H9 (cell line): Measurements from ENCODE around the gene LRP5. TPM values are rescaled to one million over a fixed set of nuclear protein-coding genes. Genes with fewer than 3 reads are reported as not detected.

ENCODE experiments used
- DNase-seq: peaks from one replicate; pipeline ENCODE4 v3.0.0-alpha.2; 2017
- H2AFZ ChIP-seq: one replicate; pipeline ENCODE4 v1.6.1; 2013; ENCODE audit warnings: mild to moderate bottlenecking, low read length, control low read depth, moderate library complexity
- H2AK5ac ChIP-seq: 2 replicates; pipeline ENCODE4 v1.6.1; 2013; ENCODE audit warnings: low read length, control low read depth, mixed read lengths; ENCODE audit not compliant: insufficient read length
- H2BK120ac ChIP-seq: one replicate; pipeline ENCODE4 v1.6.1; 2013; ENCODE audit warnings: low read depth, mild to moderate bottlenecking, low read length, control low read depth, inconsistent platforms; ENCODE audit not compliant: poor library complexity, severe bottlenecking
- H2BK12ac ChIP-seq: 2 replicates; pipeline ENCODE4 v1.6.1; 2013; ENCODE audit warnings: low read length, control low read depth, mixed read lengths, low read depth; ENCODE audit not compliant: insufficient read length
- H2BK15ac ChIP-seq: 2 replicates; pipeline ENCODE4 v1.6.1; 2013; ENCODE audit warnings: low read depth, low read length, control low read depth
- H2BK20ac ChIP-seq: one replicate; pipeline ENCODE4 v1.6.1; 2013; ENCODE audit warnings: low read depth, mild to moderate bottlenecking, low read length, control low read depth, inconsistent platforms; ENCODE audit not compliant: poor library complexity, severe bottlenecking
- H2BK5ac ChIP-seq: 2 replicates; pipeline ENCODE4 v1.6.1; 2013; ENCODE audit warnings: low read length, control low read depth, mixed read lengths; ENCODE audit not compliant: insufficient read length
- H3K14ac ChIP-seq: 2 replicates; pipeline ENCODE4 v1.6.1; 2013; ENCODE audit warnings: low read length, control low read depth; ENCODE audit not compliant: insufficient read depth
- H3K18ac ChIP-seq: 2 replicates; pipeline ENCODE4 v1.6.1; 2013; ENCODE audit warnings: low read depth, mild to moderate bottlenecking, mixed read lengths, low read length, control low read depth; ENCODE audit not compliant: insufficient read length
- H3K23ac ChIP-seq: 2 replicates; pipeline ENCODE4 v1.6.1; 2013; ENCODE audit warnings: low read length, control low read depth, mixed read lengths, low read depth; ENCODE audit not compliant: insufficient read length
- H3K23me2 ChIP-seq: 2 replicates; pipeline ENCODE4 v1.6.1; 2013; ENCODE audit warnings: low read depth, mild to moderate bottlenecking, mixed read lengths, low read length, control low read depth; ENCODE audit not compliant: insufficient read length, poor library complexity, severe bottlenecking
- H3K27ac ChIP-seq: 2 replicates; pipeline ENCODE4 v1.5.1; 2013; ENCODE audit warnings: low read length, control low read depth, mixed read lengths, low read depth; ENCODE audit not compliant: insufficient read length
- H3K27me3 ChIP-seq: 2 replicates; pipeline ENCODE4 v1.6.1; 2013; ENCODE audit warnings: low read length, control low read depth, inconsistent platforms; ENCODE audit not compliant: insufficient read depth
- H3K4ac ChIP-seq: 2 replicates; pipeline ENCODE4 v1.6.1; 2013; ENCODE audit warnings: low read depth, mild to moderate bottlenecking, control low read depth, inconsistent platforms, low read length, moderate library complexity
- H3K4me1 ChIP-seq: 2 replicates; pipeline ENCODE4 v1.6.1; 2013; ENCODE audit warnings: low read length, control low read depth, inconsistent platforms; ENCODE audit not compliant: insufficient read depth
- H3K4me2 ChIP-seq: 2 replicates; pipeline ENCODE4 v1.6.1; 2013; ENCODE audit warnings: low read length, control low read depth, mixed read lengths; ENCODE audit not compliant: insufficient read length, insufficient read depth
- H3K56ac ChIP-seq: 2 replicates; pipeline ENCODE4 v1.6.1; 2013; ENCODE audit warnings: low read depth, mild to moderate bottlenecking, mixed read lengths, low read length, control low read depth; ENCODE audit not compliant: insufficient read length
- H3K79me1 ChIP-seq: 2 replicates; pipeline ENCODE4 v1.6.1; 2013; ENCODE audit warnings: low read depth, mild to moderate bottlenecking, moderate library complexity, low read length, control low read depth, inconsistent platforms; ENCODE audit not compliant: insufficient read depth, poor library complexity, severe bottlenecking
- H3K79me2 ChIP-seq: 2 replicates; pipeline ENCODE4 v1.6.1; 2013; ENCODE audit warnings: low read length, control low read depth, inconsistent platforms; ENCODE audit not compliant: insufficient read depth
- H3K9ac ChIP-seq: 2 replicates; pipeline ENCODE4 v1.6.1; 2013; ENCODE audit warnings: low read length, control low read depth, mixed read lengths; ENCODE audit not compliant: insufficient read length; ENCODE audit errors: extremely low read depth
- H3K9me3 ChIP-seq: one replicate; pipeline ENCODE4 v1.6.1; 2013; ENCODE audit warnings: low read depth, low read length, inconsistent platforms; ENCODE audit not compliant: control insufficient read depth
- H3T11ph ChIP-seq: one replicate; pipeline ENCODE4 v1.6.1; 2013; ENCODE audit warnings: mild to moderate bottlenecking, low read length, control low read depth, inconsistent platforms
- H4K20me1 ChIP-seq: one replicate; pipeline ENCODE4 v1.6.1; 2013; ENCODE audit not compliant: control insufficient read depth, insufficient read length, insufficient read depth
- H4K5ac ChIP-seq: 2 replicates; pipeline ENCODE4 v1.6.1; 2013; ENCODE audit warnings: low read depth, mild to moderate bottlenecking, mixed read lengths, low read length, control low read depth; ENCODE audit not compliant: insufficient read length
- H4K8ac ChIP-seq: replicated peaks from 2 replicates; pipeline ENCODE4 v1.6.1; 2013; ENCODE audit warnings: low read length, control low read depth, mixed read lengths, low read depth; ENCODE audit not compliant: insufficient read length
- H4K91ac ChIP-seq: 2 replicates; pipeline ENCODE4 v1.6.1; 2013; ENCODE audit warnings: low read depth, mild to moderate bottlenecking, moderate library complexity, mixed read lengths, low read length, control low read depth; ENCODE audit not compliant: insufficient read length
- H3K27ac Mint-ChIP-seq, 3 experiments: 2 replicates in 2 of 3; 3 replicates in 1 of 3; pipeline ENCODE4 v1.8.0; 2020 to 2021; ENCODE audit warnings: mixed read lengths in 3 of 3, mild to moderate bottlenecking in 1 of 3, moderate library complexity in 1 of 3
- H3K27me3 Mint-ChIP-seq: 2 replicates; pipeline ENCODE4 v1.8.0; 2021; ENCODE audit warnings: low read depth, mild to moderate bottlenecking, moderate library complexity, mixed read lengths
- H3K36me3 Mint-ChIP-seq, 3 experiments: 2 replicates in 2 of 3; 3 replicates in 1 of 3; pipeline ENCODE4 v1.8.0; 2020 to 2021; ENCODE audit warnings: low read depth in 3 of 3, mixed read lengths in 3 of 3; ENCODE audit not compliant: insufficient read depth in 1 of 3
- H3K4me1 Mint-ChIP-seq, 2 experiments: 2 replicates each; pipeline ENCODE4 v1.8.0; 2020; ENCODE audit warnings: mixed read lengths in 2 of 2
- H3K4me3 Mint-ChIP-seq, 2 experiments: 2 replicates in 1 of 2; 3 replicates in 1 of 2; pipeline ENCODE4 v1.8.0; 2020 to 2021; ENCODE audit warnings: mild to moderate bottlenecking in 2 of 2, mixed read lengths in 2 of 2, moderate library complexity in 1 of 2
- H3K9me3 Mint-ChIP-seq, 2 experiments: 2 replicates in 1 of 2; 3 replicates in 1 of 2; pipeline ENCODE4 v1.8.0; 2020; ENCODE audit warnings: mild to moderate bottlenecking in 2 of 2, mixed read lengths in 2 of 2, moderate library complexity in 1 of 2
- WGBS: extraction: QIAGEN DNeasy Blood & Tissue Kit; methylation state at CpG from one replicate; pipeline ENCODE4 v1.1.7; 2013; ENCODE audit warnings: missing lambda C conversion rate, low lambda C conversion rate, mixed read lengths; ENCODE audit not compliant: insufficient read length; ENCODE audit errors: extremely low coverage; 5-methylcytosine and 5-hydroxymethylcytosine counted together
- total RNA-seq: library from RNA; stranded (reverse); gene quantifications from 2 replicates; pipeline ENCODE4 v1.2.1, GENCODE V29; 2021
- TF ChIP-seq, protein P1 (sequence below): fragments of 200-600 bp; sonication (generic); conservative IDR thresholded peaks from 3 replicates; pipeline ENCODE4 v1.8.0; 2021; ENCODE audit warnings: antibody characterized with exemption, mild to moderate bottlenecking

Gene LRP5
- total RNA-seq, 1 experiment from 2014 or later: 38.4 TPM

DNA sequence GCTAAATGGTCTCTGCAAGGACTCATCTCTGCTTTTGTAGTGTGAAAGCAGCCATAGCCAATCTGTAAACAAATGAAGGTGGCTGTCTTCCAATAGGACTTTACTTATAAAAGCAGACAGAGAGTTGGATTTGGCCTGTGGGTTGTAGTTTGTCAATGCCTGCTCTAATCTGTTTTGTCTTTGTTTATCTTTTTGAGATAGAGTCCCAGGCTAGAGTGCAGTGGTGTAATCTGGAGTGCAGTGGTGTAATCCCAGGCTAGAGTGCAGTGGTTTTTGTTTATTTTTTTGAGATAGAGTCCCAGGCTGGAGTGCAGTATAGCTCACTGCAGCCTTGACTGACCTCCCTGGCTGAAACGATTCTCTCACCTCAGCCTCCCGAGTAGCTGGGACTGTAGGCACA, 156.7 kb downstream of the LRP5 start:
- H3K23me2 ChIP-seq: no peaks in the 10 kb centered on the region
- H4K91ac ChIP-seq: no peak overlapping the region
- H2BK15ac ChIP-seq: no peak overlapping the region
- no peak overlapping the region for H3K4ac ChIP-seq
- no peak overlapping the region for H3K9ac ChIP-seq
- H4K20me1 ChIP-seq: no peaks in the 10 kb centered on the region
- H3K36me3 Mint-ChIP-seq: peaks cover 29 to 37% (median 32%) of the 10 kb centered on the region in 3 experiments
- H2AK5ac ChIP-seq: no peak overlapping the region
- peaks cover 51 to 70% of the 10 kb centered on the region in 2 experiments for H3K4me1 Mint-ChIP-seq
- H3K79me2 ChIP-seq: peaks cover 85% of the 10 kb centered on the region
- H3K9me3 ChIP-seq: no peaks in the 10 kb centered on the region
- H3K4me2 ChIP-seq: no peak overlapping the region
- no peak overlapping the region for H3K18ac ChIP-seq
- H3K23ac ChIP-seq: no peak overlapping the region
- H3K27ac Mint-ChIP-seq: peak overlapping the region in 1 of 3 experiments; percentile 37; a peak in 2 of 7 replicates
- DNase-seq: no peak
- no peak overlapping the region for H2BK120ac ChIP-seq
- H3T11ph ChIP-seq: no peak overlapping the region
- H3K27ac ChIP-seq: no peak overlapping the region
- H2AFZ ChIP-seq: no peak overlapping the region
- H2BK12ac ChIP-seq: no peak overlapping the region
- no peaks in the 10 kb centered on the region for H3K27me3 ChIP-seq
- no CpG with 5 or more reads among the region's 2 CpGs for WGBS
- no peaks in the 10 kb centered on the region for H3K27me3 Mint-ChIP-seq
- TF ChIP-seq, protein P1, sequence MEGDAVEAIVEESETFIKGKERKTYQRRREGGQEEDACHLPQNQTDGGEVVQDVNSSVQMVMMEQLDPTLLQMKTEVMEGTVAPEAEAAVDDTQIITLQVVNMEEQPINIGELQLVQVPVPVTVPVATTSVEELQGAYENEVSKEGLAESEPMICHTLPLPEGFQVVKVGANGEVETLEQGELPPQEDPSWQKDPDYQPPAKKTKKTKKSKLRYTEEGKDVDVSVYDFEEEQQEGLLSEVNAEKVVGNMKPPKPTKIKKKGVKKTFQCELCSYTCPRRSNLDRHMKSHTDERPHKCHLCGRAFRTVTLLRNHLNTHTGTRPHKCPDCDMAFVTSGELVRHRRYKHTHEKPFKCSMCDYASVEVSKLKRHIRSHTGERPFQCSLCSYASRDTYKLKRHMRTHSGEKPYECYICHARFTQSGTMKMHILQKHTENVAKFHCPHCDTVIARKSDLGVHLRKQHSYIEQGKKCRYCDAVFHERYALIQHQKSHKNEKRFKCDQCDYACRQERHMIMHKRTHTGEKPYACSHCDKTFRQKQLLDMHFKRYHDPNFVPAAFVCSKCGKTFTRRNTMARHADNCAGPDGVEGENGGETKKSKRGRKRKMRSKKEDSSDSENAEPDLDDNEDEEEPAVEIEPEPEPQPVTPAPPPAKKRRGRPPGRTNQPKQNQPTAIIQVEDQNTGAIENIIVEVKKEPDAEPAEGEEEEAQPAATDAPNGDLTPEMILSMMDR: no peak
- H3K9me3 Mint-ChIP-seq: peaks cover 0 to 20% of the 10 kb centered on the region in 2 experiments; a peak in 3 of 5 replicates
- no peak overlapping the region for H2BK5ac ChIP-seq
- H4K5ac ChIP-seq: no peak overlapping the region
- no peak overlapping the region for H2BK20ac ChIP-seq
- H3K14ac ChIP-seq: no peak overlapping the region
- H4K8ac ChIP-seq: no peak overlapping the region
- peaks cover 4% of the 10 kb centered on the region for H3K4me1 ChIP-seq
- H3K56ac ChIP-seq: no peak overlapping the region
- H3K79me1 ChIP-seq: peaks cover 10% of the 10 kb centered on the region
- no peak overlapping the region for H3K4me3 Mint-ChIP-seq
